ENCODE data around the gene PASD1.

DNA sequence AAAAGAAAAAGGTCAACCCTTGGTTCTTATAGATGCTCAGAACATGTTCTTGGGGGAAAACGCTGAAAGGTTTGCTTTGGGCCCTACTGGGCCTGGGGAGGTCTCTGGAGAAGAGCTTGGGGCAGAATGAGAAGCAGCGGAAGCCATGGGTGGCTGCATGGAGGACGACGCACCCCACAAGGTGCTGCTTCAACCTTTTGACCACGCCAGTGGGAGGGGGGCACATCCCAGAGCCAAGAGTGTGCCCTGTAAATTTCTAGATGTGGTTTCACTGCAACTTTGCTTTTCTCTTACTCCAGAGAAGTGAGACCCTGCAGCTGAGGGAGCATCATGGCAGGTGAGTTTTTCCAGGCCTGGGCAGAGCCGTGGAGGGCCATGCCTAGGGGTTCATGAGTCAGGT, 135.0 kb downstream of the PASD1 start:
- TF ChIP-seq KDM1A (IDR thresholded peaks at IDR 0.05; ENCODE audit: borderline replicate concordance) (no peak), FOXK2 (IDR thresholded peaks at IDR 0.05) (no peak), POLR2AphosphoS5 (IDR thresholded peaks at IDR 0.05; ENCODE audit: low read length) (no peak), EP300 (IDR thresholded peaks at IDR 0.05; ENCODE audit: borderline replicate concordance in 1 of 2, control insufficient read depth in 1 of 2, low read depth in 2 of 2, low read length in 2 of 2) (no peak), JUND (IDR thresholded peaks at IDR 0.05; ENCODE audit: low read depth, low read length) (no peak), CHD4 (IDR thresholded peaks at IDR 0.05) (no peak), TCF7 (IDR thresholded peaks at IDR 0.05; ENCODE audit: borderline replicate concordance) (no peak), LARP7 (IDR thresholded peaks at IDR 0.05) (no peak), BHLHE40 (IDR thresholded peaks at IDR 0.05; ENCODE audit: borderline replicate concordance in 1 of 2, low read depth in 2 of 2, low read length in 1 of 2) (no peak)
- TF ChIP-seq, protein P1, sequence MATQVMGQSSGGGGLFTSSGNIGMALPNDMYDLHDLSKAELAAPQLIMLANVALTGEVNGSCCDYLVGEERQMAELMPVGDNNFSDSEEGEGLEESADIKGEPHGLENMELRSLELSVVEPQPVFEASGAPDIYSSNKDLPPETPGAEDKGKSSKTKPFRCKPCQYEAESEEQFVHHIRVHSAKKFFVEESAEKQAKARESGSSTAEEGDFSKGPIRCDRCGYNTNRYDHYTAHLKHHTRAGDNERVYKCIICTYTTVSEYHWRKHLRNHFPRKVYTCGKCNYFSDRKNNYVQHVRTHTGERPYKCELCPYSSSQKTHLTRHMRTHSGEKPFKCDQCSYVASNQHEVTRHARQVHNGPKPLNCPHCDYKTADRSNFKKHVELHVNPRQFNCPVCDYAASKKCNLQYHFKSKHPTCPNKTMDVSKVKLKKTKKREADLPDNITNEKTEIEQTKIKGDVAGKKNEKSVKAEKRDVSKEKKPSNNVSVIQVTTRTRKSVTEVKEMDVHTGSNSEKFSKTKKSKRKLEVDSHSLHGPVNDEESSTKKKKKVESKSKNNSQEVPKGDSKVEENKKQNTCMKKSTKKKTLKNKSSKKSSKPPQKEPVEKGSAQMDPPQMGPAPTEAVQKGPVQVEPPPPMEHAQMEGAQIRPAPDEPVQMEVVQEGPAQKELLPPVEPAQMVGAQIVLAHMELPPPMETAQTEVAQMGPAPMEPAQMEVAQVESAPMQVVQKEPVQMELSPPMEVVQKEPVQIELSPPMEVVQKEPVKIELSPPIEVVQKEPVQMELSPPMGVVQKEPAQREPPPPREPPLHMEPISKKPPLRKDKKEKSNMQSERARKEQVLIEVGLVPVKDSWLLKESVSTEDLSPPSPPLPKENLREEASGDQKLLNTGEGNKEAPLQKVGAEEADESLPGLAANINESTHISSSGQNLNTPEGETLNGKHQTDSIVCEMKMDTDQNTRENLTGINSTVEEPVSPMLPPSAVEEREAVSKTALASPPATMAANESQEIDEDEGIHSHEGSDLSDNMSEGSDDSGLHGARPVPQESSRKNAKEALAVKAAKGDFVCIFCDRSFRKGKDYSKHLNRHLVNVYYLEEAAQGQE (IDR thresholded peaks at IDR 0.05; ENCODE audit: low read depth, low read length), result no peak
- TF ChIP-seq, protein P2, sequence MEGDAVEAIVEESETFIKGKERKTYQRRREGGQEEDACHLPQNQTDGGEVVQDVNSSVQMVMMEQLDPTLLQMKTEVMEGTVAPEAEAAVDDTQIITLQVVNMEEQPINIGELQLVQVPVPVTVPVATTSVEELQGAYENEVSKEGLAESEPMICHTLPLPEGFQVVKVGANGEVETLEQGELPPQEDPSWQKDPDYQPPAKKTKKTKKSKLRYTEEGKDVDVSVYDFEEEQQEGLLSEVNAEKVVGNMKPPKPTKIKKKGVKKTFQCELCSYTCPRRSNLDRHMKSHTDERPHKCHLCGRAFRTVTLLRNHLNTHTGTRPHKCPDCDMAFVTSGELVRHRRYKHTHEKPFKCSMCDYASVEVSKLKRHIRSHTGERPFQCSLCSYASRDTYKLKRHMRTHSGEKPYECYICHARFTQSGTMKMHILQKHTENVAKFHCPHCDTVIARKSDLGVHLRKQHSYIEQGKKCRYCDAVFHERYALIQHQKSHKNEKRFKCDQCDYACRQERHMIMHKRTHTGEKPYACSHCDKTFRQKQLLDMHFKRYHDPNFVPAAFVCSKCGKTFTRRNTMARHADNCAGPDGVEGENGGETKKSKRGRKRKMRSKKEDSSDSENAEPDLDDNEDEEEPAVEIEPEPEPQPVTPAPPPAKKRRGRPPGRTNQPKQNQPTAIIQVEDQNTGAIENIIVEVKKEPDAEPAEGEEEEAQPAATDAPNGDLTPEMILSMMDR (IDR thresholded peaks at IDR 0.05 in 2 of 3, conservative IDR thresholded peaks at IDR 0.05 in 1 of 3; ENCODE audit: control insufficient read depth in 2 of 3, extremely low read depth in 1 of 3, insufficient read depth in 1 of 3, low read depth in 3 of 3, low read length in 3 of 3), result no peak
- TF ChIP-seq, protein P3, sequence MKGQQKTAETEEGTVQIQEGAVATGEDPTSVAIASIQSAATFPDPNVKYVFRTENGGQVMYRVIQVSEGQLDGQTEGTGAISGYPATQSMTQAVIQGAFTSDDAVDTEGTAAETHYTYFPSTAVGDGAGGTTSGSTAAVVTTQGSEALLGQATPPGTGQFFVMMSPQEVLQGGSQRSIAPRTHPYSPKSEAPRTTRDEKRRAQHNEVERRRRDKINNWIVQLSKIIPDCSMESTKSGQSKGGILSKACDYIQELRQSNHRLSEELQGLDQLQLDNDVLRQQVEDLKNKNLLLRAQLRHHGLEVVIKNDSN (IDR thresholded peaks at IDR 0.05; ENCODE audit: borderline replicate concordance, extremely low read length, insufficient read depth, low read depth, low read length), result no peak
